Urothelium cell line (cell line): ENCODE data around the gene EIF1AD.
"Not testable (repeated sequence)": the region's sequence is repeated elsewhere in the genome, so short reads cannot be mapped to it uniquely, and the experiment has no call there.

Source experiments
- DNase-seq: peaks from one replicate; pipeline ENCODE4 v3.0.0; 2011; ENCODE audit warnings: low spot score, mixed read lengths
- FAIRE-seq: peaks from 2 replicates; lab custom pipeline; 2011; peaks lifted over from hg19 to GRCh38; lab: Jason Lieb, UNC

EIF1AD gene

DNA sequence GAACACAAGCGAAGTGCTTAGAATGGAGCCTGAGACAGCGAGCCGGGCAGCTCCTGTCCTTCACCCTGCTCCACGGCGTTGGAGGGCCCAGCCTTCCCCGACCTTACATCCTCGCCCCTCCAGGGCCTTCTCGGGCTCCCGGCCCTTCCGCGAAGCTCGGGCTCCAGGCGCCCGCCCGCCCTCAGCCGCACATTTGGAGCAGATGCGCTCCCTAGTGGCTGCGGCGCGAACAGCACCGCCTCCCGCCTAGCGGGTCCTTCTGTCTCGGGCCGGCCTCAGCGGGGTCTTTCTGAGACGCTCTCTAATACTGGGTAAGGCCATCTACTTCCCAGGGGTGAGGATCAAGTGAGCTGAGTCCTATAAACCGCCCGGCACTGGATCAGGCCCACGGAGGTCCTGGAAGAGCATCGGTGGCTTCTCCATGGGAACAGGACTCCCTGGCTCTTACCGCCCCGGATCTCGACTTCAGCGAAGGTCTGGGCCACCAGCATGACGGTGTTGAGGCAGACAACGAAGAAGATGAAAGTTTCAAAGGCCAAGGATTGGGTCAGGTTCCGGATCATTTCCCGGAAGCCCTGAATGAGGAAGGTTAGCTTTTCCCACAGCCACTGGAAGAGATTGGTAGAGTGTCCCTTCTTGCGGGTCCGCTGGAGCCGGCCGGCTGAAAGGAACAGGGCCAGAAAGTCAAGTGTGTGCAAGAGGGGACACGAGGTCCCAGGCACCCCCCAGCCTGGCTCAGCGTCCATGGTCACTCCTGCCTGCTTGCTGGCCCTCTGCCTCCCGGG is 20.6 kb upstream of the EIF1AD start:
- FAIRE-seq (peak; percentile 20), DNase-seq (peak; percentile 87)

DNA sequence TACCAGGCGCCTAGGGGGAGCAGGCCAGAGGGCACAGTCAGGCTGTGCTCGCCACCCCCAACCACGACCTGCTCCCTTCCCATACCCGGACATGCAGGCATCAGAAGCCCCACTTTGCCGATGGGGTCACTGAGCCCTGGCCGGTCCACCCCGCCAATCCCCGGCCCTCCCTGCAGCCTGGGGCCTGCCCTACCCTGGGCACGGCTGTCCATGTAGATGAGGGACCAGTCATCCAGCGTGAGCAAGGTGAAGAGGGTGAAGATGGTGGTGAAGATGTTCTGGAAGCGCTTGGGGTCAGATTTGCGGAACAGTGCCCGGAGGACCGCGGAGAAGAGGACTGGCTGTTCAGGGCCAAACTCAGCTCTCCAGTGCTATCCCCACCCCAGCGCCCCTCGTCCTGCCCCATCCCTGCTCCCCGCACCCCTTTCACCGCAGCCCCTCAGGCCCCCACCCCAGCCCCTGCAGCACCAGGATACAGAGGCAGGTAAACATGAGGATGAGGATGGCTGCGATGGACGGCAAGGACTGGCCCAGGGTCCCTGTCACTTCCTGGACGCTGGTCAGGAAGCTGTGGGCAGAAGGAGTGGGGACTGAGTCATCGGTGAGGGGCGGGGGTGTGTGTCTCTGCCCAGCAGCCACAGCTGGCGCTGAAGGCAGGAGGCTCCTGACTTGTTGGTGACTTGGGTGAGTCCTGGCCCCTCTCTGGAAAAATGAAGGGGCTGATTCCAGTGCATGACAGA is 18.8 kb upstream of the EIF1AD start:
- DNase-seq = peak; percentile 94
- peak; percentile 72 for FAIRE-seq

DNA sequence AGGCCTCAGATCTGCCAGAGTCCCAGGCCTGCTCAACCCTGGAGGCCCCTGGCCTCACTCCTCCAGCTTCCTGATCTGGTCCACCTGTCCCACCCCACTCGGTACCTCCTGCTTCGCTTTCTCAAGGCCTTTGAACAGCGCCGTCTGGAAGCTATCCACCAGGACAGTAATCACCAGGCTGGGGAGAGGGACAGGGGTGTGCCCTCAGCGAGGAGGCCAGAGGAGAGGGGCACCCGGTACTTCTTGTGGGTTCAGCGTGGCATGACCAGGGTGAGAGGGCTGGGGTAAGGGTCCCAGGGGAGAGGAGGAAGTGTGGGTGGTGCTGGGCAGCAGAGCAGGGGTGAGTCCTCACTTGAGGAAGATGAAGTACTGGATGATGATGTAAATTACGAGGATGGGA is 18.3 kb upstream of the EIF1AD start:
- FAIRE-seq (peak; percentile 13), DNase-seq (no peak)

DNA sequence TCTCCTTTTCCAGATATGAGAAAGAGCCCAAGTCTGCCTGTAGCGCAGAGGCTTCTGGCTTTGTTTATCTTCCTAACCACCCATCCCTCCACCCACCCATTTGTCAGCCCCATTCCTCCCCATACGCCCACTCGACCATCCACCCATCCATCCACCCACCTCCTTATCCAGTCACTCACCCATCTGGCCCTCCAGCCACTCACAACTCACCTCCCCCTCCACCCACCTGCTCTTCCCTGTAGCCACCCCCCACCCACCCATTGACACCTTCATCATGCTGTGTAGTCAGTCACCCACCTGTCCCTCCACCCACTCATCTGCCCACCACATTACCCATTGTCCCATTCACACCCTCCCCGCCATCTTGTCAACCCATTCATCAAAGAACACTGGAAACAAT is 15.4 kb upstream of the EIF1AD start:
- FAIRE-seq (no peak), DNase-seq (no peak)

DNA sequence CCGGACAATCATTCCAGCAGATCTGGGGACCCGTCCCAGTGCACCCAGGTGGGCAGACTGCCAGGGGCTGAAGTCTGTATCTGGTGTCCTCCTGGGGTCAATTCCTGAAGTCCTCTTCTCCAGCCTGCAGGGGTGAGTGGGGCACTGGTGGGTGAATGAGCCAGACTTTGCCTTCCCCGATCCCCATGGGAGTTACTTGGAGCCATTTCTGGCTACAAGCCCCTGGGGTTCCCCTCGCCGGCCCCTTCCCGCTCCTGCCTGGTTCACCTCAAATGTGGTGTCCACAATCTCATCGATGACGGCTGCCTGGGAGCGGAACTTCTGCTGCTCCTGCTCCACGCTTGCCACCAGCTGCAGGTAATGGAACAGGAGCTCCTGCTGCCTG is 14.8 kb upstream of the EIF1AD start:
- FAIRE-seq = no peak
- no peak for DNase-seq

DNA sequence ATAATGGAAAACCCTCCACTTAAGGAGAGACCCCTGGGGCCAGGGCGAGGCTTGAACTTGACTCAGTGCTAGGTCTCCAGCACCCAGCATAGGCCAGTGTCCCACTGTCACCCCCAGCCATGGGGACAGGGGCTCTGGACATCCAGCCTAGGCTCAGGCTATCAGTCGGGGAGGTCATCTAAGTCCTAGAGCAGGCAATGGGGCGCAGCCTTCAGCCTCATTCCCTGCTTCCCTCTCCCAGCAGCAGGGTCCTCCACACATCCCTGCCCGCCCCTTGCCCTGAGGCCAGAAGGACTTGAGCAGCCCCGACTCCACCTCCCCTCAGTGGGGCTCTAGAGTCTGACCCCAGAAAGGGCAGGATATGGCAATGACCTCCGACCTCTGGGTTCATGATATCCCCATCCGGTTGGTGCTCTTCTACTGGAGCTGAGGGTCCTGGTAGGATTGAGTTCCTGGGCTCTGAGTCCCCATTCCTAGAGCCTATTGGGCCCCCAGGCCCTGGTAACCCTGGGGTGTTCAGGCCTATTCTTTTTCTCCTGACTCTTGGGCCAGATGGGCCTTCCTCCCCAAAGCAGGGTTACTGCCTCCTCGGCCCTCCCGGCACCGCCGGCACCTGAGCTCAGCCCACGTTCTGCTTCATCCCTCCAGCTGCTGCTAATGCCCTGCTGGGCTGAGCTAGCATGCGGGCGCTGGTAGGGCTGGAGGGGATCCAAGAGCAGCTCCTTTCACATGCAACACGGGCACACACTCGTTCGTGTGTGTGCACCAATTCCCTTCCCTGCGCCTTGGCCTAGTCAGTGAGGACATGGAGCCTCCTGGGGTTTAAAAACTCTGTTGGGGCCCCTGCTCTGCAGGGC is 14.2 kb upstream of the EIF1AD start:
- no peak for FAIRE-seq
- DNase-seq = no peak

DNA sequence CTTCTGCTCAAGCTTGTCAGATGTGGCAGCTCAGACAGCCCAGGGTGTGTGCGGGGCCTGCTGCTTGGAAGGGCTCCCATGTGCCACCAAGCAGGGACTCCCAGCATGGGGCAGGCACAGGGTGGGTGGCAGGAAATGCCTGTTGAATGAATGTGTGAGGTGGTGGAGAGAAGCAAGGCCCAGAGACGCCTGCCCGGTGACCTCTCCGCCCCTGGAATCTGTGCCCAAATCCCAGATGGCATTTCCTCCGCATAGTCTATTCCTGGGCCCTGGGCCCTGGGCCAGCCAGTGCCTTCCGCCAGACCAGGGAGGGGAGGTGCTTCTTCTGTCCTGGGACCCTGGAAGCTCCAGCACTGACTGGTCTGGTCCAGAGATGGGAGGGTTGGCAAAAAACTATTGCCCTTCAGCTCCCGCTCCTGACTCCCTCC is 13.5 kb upstream of the EIF1AD start:
- FAIRE-seq (peak; percentile 9), DNase-seq (peak; percentile 57)

DNA sequence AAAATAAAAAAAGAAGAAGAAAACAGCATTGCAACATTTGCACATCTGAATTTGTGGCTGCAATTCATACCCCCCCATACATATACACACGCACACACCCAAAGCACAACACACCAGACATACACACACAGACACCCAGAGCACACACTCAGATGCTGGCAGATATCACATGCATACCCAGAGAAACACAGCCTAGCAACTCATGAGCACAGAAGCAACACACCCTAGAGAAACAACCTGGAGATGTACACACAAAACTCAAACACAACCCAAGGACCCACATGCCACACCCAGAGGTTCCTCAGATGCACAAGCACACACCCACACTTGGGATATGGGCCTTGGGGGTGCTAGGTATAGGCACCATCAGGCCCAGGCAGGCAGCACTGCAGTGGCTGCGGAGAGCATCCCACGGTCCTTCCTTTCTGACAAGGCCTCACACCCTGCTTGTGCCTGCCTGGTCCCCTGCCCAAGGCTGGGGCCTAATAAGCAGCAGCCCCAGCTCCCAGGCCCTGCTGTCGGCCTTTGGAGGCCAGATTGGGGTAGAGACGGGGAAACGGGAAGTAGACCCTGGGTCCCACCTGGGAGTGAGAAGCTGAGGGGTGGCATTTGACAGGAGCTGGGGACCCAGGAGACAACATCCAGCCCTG is 13.0 kb upstream of the EIF1AD start:
- FAIRE-seq (no peak), DNase-seq (no peak)

DNA sequence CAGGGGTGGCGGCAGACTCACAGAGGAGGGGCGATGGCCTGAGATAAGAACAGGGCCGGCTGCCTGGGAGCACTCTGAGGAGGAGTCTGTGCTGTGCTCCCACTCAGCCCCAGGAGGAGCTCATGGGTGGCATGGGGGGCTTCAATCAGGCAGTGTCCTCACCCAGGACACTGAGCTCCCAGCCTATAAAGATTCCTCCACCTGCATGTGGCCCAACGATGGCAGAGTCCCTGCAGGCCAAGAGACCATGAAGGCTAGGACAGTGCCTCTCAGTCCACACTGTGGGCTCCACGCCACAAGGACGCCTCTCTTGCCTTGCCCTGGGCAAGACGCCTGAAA is 11.8 kb upstream of the EIF1AD start:
- FAIRE-seq = no peak
- no peak for DNase-seq

DNA sequence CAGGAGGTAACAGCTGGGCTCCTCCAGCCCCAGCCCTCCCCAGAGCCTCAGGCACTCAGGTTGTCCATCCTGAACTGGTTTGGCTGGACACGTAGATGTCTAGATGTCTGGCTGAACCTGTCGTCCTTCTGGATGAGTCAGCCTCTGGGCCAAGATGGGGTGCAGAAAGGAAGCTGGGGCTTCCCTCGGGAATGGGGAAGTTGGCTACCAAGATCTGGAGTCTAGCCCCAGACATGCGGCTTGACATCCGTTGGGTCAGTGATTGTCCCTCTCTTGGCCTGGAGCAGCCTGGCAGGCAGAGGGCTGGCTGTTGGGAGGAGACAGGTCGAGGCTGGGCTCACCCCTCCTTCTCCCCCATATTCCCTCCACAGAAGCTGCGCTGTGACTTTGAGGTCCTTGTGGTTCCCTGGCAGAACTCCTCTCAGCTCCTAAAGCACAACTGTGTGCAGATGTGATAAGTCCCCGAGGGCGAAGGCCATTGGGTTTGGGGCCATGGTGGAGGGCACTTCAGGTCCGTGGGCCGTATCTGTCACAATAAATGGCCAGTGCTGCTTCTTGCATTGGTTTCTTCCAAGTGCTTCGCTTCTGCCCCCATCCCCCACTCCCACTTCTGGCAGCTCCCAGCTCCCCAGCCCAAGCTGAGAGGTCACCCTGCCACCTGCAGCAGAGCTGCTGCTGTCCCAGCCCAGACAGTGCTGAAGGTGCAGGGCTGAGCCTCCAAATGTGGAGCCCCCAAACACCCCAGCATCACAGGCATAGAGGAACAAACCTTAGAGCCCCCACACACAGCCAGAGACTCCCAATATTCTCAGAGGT is 11.2 kb upstream of the EIF1AD start:
- DNase-seq = no peak
- FAIRE-seq = no peak

DNA sequence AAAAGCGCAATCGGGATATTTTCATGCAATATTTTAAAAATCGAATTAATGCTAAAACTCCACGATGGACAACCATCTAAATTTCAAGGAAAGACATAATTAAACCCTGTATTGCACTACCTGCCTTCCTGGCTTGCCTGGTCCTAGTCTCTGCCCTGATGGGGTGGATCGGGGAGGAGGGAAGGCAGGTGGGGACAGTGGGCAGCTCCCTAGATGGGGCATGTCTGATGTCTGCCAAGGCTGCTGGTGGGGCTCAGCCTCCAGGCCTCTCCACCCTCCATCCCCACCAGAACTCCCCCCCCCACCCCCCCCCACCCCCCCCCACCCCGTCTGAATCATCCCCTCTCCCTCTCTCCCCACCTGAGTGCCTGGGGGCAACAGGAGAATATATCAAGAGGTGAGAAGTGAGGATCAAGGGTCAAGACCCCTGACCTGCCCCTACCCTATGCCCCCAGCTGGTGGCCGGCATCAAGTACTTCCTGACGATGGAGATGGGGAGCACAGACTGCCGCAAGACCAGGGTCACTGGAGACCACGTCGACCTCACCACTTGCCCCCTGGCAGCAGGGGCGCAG is 10.5 kb upstream of the EIF1AD start:
- DNase-seq = no peak
- FAIRE-seq = no peak

DNA sequence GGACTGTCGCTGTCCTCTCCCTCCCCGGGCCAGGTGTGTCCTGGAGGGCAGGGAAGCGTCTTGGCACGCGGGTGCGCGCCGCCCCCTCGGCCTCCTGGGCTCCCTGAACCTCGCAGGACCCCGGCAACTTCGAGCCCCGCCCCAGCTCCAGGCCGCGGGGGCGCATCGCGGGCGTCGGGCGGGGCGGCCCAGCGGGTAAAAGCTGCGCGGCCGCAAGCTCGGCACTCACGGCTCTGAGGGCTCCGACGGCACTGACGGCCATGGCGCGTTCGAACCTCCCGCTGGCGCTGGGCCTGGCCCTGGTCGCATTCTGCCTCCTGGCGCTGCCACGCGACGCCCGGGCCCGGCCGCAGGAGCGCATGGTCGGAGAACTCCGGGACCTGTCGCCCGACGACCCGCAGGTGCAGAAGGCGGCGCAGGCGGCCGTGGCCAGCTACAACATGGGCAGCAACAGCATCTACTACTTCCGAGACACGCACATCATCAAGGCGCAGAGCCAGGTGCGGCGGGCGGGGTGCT is 9.9 kb upstream of the EIF1AD start, which contains the start of gene CST6:
TSS of gene CST6 (plus strand) at position 224 of the 519 bp plus-strand sequence. CDS start at position 261, 37 bp downstream.
- FAIRE-seq (no peak), DNase-seq (no peak)

DNA sequence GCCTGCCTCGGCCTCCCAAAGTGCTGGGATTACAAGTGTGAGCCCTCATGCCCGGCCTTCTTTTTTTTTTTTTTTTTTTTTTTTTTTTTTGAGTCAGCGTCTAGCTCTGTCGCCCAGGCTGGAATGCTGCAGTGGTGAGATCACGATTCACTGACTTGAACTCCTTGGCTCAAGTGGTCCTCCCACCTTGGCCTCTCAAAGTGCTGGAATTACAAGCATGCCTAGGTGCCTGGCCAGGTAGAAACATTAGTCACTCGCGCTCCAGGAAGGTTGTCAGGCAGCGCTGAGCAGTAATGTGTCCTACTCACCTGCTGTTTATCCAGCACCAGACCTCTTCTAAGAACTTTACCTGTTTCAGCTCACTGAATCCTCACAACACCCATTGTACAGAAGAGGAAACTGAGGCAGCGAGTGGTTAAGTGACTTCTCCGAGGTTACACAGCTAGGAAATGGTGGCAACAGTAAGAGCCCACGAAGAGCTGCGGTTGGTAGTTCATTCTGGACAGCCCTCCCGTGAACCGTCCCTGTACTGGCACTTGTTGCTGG is 9.4 kb upstream of the EIF1AD start:
- FAIRE-seq = peak; percentile 42
- peak; percentile 60 for DNase-seq

DNA sequence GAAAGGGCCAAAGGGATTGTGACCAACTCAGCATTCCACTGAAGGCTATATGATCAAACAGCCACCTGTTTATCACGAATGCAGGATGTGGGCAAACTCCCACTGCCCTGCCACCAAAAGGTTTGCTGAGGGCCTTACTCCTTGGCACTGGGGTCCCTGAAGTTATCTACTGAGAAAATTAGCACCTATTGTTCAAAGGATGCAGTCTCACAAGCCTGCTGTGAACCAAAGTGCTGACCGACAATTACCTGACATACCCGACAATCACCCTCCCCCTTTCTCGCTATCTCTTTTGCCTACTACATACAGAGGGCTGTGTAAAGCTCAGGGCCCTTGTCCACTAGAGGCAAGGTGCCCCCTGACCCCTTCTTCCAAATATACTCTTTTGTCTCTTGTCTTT is 8.1 kb upstream of the EIF1AD start:
- not testable (repeated sequence) for FAIRE-seq, DNase-seq

DNA sequence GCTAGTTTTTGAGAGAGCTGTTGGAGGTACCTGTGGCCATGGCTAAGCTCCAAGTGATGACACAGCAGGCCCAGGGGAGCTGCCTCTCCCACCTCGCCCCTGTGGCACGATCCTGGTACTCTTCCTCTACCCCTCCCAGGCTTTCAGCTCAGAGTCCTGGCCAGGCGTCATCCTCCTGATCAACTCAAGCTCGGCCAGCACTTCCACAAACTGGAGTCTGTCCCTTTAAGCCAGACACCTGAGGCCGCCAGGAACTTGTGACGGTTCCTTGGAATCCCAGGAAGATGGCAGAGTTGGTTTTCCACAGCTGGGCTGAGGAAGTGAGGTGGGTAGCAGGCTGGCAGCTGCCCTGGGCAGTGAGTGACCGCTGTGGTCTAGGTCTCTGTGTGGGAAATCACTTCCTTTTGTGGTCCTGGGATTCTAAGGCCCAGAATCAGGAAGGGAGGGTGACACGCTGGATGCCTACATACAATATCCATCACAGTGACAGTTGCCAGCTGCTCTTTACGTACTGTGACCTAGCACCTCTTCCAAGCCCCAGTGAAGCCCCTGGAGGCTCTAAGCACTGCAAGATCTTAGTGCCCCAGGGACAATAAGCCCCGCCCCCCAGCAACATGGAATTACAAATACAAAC is 6.6 kb upstream of the EIF1AD start:
- DNase-seq (no peak), FAIRE-seq (no peak)

DNA sequence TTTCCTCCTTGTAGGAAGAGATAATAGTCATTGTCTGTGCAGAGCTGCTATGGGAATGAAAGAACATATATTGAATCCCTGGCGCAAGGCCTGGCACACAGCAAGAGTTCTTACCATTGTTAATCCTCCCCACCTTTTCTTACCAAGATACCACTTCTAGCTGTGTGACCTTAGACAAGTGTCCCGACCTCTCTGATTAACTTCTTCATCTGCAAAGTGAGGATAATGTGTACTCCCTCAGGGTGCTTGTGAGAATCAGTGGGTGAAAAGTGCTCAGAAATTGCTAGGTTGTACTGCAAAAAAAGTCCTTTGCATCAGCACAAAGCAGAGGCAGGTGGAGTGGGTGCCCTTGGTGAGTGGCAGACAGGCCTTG is 6.1 kb upstream of the EIF1AD start:
- DNase-seq (no peak), FAIRE-seq (no peak)

DNA sequence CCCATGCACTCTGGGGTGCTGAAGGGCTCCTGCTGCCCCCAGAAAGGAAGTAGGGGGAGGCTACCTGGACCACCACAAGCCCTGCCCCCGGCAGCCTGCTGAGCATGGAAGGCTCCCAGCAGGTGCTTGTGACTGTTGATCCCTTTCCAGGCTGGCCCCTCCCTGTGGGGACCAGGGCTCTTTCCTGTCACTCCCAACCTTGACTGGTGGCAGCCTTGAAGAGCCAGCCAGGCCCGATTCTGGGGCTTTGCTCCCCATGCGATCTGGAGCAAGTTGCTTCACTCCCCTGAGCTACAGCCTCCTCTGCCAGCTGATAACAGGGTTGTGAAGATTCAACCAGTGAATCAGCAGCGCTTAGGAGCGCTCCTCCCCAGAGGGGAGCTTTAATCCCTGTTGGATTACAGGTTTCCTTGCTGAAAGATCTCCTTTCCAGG is 5.3 kb upstream of the EIF1AD start:
- FAIRE-seq (no peak), DNase-seq (no peak)

DNA sequence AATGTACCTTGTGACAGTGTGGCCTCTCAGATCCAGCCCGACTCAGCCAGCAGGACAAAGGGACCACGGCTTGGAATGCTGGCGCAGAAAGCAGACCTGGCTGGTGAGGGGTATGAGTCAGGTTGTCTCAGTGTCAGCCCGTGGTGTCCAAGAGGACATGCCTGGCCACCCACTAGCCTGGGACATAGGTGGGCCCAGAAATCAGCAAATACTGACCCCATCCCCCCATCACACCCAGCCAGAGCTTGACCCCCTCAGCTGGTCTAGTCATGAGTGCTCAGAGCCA is 4.9 kb upstream of the EIF1AD start:
- FAIRE-seq (no peak), DNase-seq (no peak)
